ENCODE data around the gene PLXNB3. TPM values are rescaled to one million over a fixed set of nuclear protein-coding genes. Genes with fewer than 3 reads are reported as not detected.

Gene PLXNB3
- total and polyA plus RNA-seq, 2 donors (not counting 1 experiment from before 2014, with no cell fraction given): 0.25 TPM; not detected in 1

DNA sequence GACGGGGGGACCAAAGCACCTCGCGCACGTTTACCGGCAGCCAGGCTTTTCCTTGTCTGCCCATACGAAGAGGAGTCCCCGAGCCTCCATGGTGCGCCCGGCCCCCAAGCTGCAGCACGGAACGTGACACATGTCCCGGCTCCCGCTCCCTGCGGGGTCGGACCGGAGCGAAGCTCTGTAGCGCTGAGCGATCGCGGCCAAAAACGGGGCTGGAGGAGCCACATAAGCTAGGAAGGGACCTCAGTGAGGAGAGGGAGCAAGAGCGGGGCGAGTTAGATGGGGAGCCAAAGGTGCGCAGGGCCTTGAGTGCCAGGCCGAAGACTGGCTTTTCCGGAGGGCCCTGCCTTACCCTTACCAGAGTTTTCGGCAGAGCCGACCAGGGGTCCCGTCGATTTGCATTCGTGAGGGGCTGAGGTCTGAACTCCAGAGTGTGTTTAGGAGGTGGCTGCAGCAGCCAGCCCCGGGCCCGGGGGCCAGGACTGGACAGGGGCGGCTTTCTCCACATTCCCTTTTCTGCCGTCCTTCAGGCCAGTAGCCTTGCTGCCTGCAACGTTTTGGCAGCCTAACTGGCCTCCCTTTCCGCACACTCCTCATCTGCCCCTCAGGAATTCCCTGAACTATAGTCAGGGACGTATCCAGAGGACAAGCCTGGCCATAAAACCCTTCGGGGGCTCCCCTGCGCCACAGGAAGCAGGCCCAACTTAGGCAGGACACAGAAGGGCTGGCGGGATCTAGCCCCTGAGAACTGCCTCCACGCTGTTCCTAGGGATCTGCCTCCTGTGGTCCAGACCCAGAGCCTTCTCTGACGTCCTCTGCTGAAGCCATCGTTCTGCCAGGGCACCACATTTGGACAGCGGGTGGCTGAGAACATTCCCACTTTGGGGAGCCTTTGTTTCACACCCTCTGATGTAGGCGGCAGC is 31.1 kb downstream of the PLXNB3 start:
- Histone ChIP-seq H3K4me2 (replicated peaks; ENCODE audit: low read depth, low read length, poor library complexity, severe bottlenecking) (peak overlapping the region; percentile 81), H3K9ac (ENCODE audit: low read length) (peak overlapping the region; percentile 78), H3K9me3 (ENCODE audit: control extremely low read depth in 1 of 3, control insufficient read depth in 2 of 3, insufficient read depth in 1 of 3, low read length in 2 of 3) (no peaks in the 10 kb centered on the region), H3K79me2 (ENCODE audit: control insufficient read depth, insufficient read depth, low read length) (peaks cover 61% of the 10 kb centered on the region), H3K4me1 (ENCODE audit: control insufficient read depth in 2 of 2, insufficient read depth in 2 of 2, low read length in 2 of 2) (peaks cover 16 to 24% of the 10 kb centered on the region in 2 donors), H3K4me3 (ENCODE audit: control extremely low read depth in 1 of 5, extremely low read depth in 1 of 5, insufficient read depth in 1 of 5, low read depth in 2 of 5, low read length in 4 of 5) (peak overlapping the region; percentile 12 to 80 (median 80)), H4K20me1 (ENCODE audit: control insufficient read depth, insufficient read depth, low read length, poor library complexity, severe bottlenecking) (peaks cover 8% of the 10 kb centered on the region), H2AFZ (ENCODE audit: insufficient read depth, low read depth, low read length, poor library complexity, severe bottlenecking) (peak overlapping the region; percentile 84), H3K36me3 (replicated peaks in 1 of 2; ENCODE audit: control extremely low read depth in 1 of 2, control insufficient read depth in 1 of 2, extremely low read depth in 1 of 2, insufficient read depth in 2 of 2, low read length in 1 of 2) (peaks cover 0 to 15% of the 10 kb centered on the region in 2 experiments), H3K27me3 (replicated peaks in 1 of 4; ENCODE audit: control extremely low read depth in 1 of 4, control insufficient read depth in 3 of 4, insufficient read depth in 4 of 4, low read length in 3 of 4) (no peaks in the 10 kb centered on the region), H3K27ac (ENCODE audit: low read length in 2 of 2) (peak overlapping the region; percentile 55 to 90)
- ChIA-PET POLR2A (interaction anchor here (0.5 to 1.5 kb wide), 5 partner anchors 71 to 239 kb away, joined by 3 to 11 read pairs (median 6); partner anchors contain the start of gene BCAP31), CTCF (interaction anchor here (1.0 to 2.6 kb wide), 2 partner anchors 128 to 152 kb away, joined by 5 to 9 read pairs; no protein-coding TSS in a partner anchor)
- no peak for ATAC-seq (ENCODE audit: low read depth)
- Mint-ChIP-seq H3K27ac (peak overlapping the region; percentile 97), H3K4me1 (peaks cover 30% of the 10 kb centered on the region), H3K9me3 (ENCODE audit: insufficient read depth) (no peaks in the 10 kb centered on the region), H3K27me3 (no peaks in the 10 kb centered on the region), H3K4me3 (peak overlapping the region; percentile 93)
- 16% methylated on average over 30 of the region's 47 CpGs for WGBS (ENCODE audit: insufficient coverage)
- TF ChIP-seq, protein P1, sequence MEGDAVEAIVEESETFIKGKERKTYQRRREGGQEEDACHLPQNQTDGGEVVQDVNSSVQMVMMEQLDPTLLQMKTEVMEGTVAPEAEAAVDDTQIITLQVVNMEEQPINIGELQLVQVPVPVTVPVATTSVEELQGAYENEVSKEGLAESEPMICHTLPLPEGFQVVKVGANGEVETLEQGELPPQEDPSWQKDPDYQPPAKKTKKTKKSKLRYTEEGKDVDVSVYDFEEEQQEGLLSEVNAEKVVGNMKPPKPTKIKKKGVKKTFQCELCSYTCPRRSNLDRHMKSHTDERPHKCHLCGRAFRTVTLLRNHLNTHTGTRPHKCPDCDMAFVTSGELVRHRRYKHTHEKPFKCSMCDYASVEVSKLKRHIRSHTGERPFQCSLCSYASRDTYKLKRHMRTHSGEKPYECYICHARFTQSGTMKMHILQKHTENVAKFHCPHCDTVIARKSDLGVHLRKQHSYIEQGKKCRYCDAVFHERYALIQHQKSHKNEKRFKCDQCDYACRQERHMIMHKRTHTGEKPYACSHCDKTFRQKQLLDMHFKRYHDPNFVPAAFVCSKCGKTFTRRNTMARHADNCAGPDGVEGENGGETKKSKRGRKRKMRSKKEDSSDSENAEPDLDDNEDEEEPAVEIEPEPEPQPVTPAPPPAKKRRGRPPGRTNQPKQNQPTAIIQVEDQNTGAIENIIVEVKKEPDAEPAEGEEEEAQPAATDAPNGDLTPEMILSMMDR (IDR thresholded peaks at IDR 0.05): no peak
- no peak for TF ChIP-seq EZH2 (IDR thresholded peaks at IDR 0.05; ENCODE audit: borderline replicate concordance, insufficient read depth, low read depth, low read length, poor library complexity, severe bottlenecking)
- intact Hi-C loops (cut with micrococcal nuclease): loop anchor here (1.0 kb wide), 2 partner anchors 71 to 133 kb away; partner anchors contain the start of genes ABCD1 and BCAP31
- no peak for DNase-seq

All from B cell (primary cell).